ENCODE measurements around the gene NOL3.

Gene NOL3

DNA sequence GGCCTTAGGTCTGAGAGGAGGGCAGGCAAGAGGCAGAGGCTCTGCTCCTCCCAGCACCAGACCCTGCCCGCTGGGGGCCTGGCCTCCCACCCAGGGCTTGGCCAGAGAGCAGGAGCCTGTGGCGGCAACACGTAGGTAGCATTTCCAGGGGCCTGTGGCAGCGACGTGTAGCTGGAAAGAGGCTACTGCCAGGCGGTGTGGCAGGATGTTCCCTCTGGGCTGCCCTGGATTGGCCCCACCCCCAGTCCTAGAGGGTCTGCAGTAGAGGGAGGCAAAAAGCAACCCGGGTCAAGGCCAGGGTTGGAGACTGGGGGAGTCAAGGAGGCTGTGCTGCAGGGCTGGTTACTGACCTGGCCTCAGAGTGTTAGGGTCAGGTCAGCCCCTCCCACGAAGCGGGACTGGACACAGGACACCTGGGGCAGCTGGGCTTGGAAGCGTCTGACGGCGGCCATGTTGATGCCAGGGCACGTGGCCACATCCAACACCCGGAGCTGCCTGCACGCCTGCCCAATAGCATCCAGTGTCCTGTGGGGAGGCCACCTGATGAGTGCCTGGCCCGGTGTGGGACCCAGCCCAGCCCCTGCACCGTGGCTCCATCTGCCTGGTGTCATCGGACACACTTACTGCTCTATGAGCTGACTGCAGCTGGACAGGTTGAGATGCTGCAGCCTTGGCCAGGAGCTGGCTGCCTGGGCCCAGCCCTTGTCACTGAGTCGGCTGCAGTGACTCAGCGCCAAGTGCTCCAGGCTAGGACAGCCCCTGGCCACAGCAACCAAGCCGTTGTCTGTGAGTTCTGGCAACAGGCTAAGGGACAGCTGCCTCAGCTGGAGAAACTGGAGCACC, 37.1 kb downstream of the NOL3 start:
- DNase-seq = no peak

DNA sequence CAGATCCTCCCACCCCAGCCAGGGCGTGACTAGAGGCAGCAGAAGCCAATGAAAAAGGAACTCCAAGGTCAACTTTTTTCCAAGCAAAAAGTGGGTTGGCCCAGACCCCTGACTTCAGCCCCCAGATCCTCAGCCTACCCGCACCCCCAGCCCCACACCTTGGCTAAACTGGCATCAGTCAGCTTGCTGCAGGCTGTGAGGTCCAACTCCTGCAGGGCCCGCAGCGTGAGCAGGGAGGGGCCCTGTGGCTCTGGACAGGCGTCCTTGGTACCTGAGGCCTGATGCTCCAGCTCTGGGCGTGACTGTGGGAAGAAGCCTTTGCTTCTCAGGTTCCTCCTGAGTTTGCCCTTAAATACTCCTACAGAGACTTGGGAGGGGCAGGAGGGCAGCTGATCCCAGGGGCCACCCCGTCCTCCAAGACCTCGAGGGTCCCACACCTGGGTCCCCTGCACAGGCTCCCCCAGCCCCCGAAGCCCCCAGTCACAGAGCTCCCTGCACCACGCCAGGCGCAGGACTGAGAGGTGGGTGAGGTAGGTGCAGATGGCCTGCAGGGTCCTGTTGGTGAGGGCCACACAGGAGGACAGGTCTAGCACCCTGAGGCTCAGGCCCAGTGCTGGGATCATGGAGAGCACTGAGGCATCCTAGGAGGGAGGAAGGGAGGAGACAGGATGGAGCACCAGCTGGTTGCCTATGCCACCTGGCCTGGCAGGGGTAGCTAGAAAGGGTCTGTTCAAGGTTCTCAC, 38.0 kb downstream of the NOL3 start:
- no peak for DNase-seq

DNA sequence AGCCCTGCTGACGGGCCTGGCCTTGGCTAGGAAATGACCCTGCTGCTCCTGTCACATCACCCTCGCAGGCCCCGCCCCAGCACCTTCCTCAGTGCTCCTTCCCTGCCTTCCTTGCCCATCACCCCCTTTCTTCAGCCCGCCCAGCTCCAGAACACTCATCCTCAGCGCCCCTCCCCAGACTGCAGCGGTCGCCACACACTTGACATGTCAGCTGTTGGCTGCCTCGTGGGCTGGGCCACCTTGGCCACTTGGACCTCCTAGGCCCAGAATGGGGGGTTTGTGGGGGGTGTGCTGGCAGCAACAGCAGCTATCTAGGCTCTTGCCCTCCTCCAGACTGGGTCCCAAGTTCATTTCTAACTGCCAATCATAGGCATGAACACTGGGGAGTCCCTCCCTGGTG, 39.2 kb downstream of the NOL3 start:
- no peak for DNase-seq

DNA sequence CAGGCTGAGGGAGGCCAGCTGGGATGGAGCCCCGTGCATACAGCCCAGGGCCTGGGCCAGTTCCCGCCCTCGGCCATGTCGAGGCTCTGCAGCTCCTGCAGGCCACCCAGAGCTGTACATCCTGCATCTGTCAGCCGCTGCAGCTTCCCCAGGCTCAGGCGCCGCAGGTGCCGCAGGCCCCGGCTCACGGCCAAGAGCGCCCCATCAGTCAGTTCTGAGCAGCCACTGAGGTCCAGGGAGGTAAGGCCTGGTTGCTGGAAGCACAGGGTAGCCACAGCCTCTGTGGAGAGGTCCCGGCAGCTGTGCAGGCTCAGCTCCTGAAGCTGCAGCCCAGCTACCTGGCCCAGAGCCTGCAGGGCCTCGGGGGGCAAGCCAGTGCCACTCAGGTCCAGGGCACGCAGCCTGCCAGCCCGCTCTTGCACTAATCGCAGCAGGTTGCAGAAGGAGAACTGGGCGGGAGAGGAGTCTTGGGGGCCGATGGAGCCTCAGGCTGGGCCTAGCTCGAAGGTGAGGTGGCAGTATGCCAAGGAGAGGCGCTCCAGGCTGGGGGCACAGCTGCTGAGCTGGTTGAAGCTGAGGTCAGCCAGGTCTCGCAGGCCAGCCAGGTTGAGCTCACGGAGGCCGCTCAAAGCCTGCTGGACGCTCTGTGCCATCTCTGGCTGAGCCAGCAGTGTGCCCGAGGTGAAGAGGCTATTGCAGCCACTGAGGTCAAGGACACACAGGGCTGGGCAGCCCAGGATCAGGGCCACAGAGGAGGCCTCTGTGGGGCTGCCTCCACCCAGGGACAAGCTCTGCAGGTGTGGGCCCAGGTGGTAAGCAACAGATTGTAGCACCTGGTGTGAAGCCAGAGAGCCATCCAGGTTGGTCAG, 40.0 kb downstream of the NOL3 start:
- DNase-seq = no peak

DNA sequence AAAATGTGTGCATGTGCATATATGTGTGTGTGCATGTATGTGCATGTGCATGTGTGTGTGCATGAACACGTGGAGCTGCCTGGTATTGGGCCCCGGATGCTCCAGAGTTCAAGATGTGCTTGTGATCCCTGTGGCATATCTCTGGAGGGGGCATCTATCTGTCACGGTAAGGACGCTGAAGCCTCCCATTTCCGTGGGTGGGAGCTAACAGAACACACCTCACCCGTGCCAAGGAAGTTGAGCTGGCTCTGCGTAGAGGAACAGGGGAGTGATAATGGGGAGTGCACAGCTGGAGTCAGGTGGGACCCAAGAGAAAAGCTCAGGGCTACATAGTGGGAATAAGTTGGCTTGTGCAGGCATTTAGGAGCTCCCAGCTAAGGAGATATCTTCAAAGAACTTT, 41.3 kb downstream of the NOL3 start:
- DNase-seq = no peak

DNA sequence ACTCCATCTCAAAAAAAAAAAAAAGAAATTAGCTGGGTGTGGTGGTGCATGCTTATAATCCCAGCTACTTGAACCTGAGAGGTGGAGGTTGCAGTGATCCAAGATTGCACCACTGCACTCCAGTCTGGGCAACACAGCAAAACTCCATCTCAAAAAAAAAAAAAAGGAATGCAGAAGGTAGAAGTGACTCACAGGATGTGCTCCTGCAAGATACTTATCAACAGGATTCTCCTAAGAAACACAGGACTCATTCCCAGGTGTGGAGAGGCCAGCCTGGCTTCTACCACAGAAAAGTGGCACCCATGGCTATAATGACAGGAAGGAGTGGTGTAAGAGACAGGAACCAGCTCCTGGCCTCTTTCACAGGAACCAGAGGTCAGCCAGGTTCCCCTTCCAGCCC, 42.4 kb downstream of the NOL3 start:
- no peak for DNase-seq

DNA sequence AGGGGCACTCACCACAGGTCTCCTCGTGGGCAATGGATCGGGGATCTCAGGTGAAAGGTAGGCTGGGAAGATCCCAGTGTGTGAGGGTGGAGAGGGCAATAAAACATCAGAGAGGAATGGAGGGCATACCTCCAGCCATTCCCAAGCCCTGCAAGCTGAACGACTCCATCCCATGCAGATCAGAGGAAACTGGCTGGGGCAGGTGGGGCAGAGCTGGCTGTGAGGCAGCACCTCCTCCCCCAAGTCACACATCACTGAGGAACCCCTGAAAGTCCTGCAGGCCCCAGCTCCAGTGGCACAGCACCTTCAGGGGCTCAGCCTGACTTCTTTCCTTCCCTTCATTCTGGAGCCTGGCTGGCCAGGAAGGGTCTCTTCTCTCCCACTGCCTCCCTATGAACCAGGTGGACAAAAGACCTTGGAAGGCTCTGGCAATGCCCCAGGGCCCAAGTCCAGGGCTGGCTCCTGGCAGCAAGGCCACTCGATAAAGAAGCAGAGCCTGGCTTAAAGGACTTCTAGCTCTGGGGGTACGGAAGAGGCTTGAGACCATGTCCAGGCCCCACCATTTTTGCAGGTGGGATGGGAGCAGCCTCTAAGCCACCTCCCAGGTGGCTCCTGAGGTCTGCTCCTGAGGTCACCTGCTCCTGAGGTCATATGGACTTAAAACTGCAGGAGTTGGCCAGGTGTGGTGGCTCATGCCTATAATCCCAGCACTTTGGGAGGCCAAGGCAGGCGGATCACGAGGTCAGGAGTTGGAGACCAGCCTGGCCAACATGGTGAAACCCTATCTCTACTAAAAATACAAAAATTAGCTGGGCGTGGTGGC, 43.1 kb downstream of the NOL3 start:
- no peak for DNase-seq

DNA sequence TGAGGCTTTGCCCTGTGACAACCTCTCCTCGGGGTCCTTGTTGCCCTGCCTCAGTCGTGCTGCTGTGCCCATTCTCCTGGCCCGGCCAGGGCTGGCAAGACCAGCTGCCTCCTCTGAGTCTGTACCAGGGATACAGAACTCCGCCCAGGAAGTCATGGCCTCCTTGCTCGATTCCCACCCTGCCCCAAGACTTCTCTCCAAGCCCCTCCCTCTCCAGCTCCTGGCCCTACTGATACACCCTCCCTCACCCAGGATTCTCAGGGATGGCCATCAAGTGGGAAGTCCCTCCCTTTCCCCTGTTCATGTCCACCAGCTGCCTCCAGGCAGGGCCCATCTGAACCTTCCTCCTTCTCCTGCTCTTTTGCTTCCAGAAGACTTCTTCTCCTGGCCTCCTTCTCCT, 45.4 kb downstream of the NOL3 start:
- no peak for DNase-seq

DNA sequence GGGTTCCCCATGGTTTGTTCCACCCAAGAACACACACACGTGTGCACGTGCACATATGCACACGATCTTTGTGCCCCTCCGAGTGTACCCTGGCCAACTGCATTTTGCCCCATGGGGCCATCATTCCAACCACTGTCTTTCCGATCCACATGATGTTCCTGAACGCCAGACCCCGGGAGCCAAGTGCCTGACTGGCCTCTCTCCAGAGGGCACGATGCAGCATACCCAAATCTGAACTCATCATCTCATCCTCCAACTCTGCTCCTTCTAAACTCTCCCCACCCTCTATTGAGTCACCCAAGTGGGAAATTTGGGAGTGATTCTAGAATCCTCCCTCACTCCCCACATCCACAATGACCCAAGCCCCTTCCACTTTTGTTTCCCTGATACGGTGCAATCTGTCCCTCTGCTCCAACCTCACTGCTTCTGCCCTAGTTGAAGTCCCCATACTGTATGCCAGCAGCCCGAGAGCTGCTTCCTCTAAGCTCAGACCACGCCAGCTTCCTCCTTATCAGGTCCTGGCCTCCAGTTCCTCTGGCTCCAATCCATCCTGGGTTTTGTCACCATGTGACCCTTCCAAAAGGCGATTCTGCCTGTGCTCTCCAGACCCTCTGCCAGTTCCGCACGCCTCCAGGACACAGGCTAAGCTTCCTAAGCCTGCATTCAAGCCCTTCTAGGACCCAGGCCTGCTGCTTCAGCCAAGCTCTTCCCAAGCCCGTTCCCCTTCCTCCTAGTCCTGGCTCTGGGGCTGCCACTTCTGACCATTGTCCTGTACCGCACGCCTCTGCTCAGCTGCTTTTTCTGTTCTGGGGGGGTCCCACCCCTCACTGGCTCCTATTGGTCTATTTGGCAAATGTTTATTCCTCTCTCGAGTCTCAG, 46.5 kb downstream of the NOL3 start:
- DNase-seq = no peak

DNA sequence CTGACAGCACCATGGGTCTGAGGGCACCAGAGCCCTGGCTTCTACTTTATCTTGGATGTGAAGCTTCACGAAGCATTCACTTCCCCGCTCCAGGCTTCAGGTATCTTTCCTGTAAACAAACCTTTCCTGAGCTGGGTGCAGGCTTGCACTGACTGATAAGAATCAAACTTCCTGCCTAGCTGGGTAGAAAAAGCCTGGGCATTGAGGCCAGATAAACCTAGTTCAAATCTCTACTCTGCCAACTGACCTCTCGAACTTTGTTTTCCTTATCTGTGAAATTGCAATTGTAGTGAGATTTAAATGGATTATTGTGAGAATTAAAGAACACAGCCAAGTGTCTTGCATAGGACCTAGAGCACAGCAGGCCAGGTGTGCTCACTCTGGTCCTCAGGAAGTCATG, 53.7 kb downstream of the NOL3 start:
- no peak for DNase-seq

Data from NCI-H1694 (cell line).